A549 treated with dexamethasone at 1 μM for 4 hours (cell line): ENCODE data around the gene LDOC1. TPM values are rescaled to one million over a fixed set of nuclear protein-coding genes. Genes with fewer than 3 reads are reported as not detected.

Experiments used
- total RNA-seq: library from RNA; stranded (reverse); fragments of 200-300 nt; extraction: Qiagen RNA extraction; gene quantifications from 5 replicates; pipeline ENCODE4 v1.2.3, GENCODE V29; 2022

LDOC1 gene
- total RNA-seq, result 74.9 to 103 TPM (median 99.8 TPM) in 5 replicates

DNA sequence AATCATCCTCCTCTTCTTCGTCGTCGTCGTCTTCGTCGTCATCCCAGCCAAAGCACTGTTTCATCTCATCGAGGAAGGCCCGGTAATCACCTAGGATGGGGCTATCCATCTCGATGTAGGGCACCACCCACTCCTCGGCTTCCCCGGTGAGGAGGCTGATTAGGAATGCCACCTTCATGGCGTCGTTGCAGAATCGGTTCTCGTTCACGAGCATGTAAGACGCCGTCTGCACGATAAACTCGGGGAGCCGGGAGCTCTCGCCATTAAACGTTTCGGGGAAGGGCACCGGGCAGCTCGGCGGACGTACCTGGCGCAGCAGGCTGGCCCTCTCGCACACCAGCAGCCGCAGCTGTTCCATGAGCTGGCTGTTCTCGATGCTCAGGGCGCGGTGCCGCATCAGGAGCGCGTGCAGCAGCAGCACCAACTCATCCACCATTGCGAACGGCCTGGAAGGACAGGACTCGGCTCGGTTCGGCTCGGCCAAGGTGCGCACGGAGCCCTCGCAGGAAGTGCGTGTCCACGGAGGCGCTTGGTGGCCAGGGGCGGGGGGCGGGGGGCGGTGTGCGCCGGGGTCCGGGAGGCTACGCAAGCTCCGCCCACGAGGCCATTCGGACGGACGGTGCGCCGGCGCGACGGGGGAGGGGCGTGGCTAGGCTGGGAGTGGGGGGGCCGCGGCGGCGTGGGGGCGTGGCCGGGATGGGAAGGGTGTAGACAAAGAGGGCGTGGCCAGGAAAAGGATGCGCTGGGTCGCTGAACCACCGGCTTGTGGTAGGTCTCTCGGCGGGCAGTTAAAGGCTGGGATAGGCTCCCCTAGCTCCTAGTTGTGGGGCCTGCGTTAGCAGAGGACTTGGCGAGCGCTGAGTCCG, at the start of gene LDOC1:
LDOC1 (minus strand) TSS at position 544 of the 866 bp plus-strand sequence; CDS start at position 436, 108 bp downstream.

Other genes starting within 250 kb of the LDOC1 start
- gene SPANXB1, start 174.5 kb downstream of the LDOC1 start, total RNA-seq, result 1.8 to 3.1 TPM (median 2.1 TPM) in 5 replicates
- 0.34 to 0.77 TPM (median 0.51 TPM) in 3 of 5 replicates, not detected in the others for gene SPANXC, start 65.4 kb upstream of the LDOC1 start, total RNA-seq